H9 (cell line): Measurements from ENCODE around the gene SIGLEC7. TPM values are rescaled to one million over a fixed set of nuclear protein-coding genes. Genes with fewer than 3 reads are reported as not detected.

Source experiments
- DNase-seq: peaks from one replicate; pipeline ENCODE4 v3.0.0-alpha.2; 2017
- H2AFZ ChIP-seq: one replicate; pipeline ENCODE4 v1.6.1; 2013; ENCODE audit warnings: mild to moderate bottlenecking, low read length, control low read depth, moderate library complexity
- H2AK5ac ChIP-seq: 2 replicates; pipeline ENCODE4 v1.6.1; 2013; ENCODE audit warnings: low read length, control low read depth, mixed read lengths; ENCODE audit not compliant: insufficient read length
- H2BK120ac ChIP-seq: one replicate; pipeline ENCODE4 v1.6.1; 2013; ENCODE audit warnings: low read depth, mild to moderate bottlenecking, low read length, control low read depth, inconsistent platforms; ENCODE audit not compliant: poor library complexity, severe bottlenecking
- H2BK12ac ChIP-seq: 2 replicates; pipeline ENCODE4 v1.6.1; 2013; ENCODE audit warnings: low read length, control low read depth, mixed read lengths, low read depth; ENCODE audit not compliant: insufficient read length
- H2BK15ac ChIP-seq: 2 replicates; pipeline ENCODE4 v1.6.1; 2013; ENCODE audit warnings: low read depth, low read length, control low read depth
- H2BK20ac ChIP-seq: one replicate; pipeline ENCODE4 v1.6.1; 2013; ENCODE audit warnings: low read depth, mild to moderate bottlenecking, low read length, control low read depth, inconsistent platforms; ENCODE audit not compliant: poor library complexity, severe bottlenecking
- H2BK5ac ChIP-seq: 2 replicates; pipeline ENCODE4 v1.6.1; 2013; ENCODE audit warnings: low read length, control low read depth, mixed read lengths; ENCODE audit not compliant: insufficient read length
- H3K14ac ChIP-seq: 2 replicates; pipeline ENCODE4 v1.6.1; 2013; ENCODE audit warnings: low read length, control low read depth; ENCODE audit not compliant: insufficient read depth
- H3K18ac ChIP-seq: 2 replicates; pipeline ENCODE4 v1.6.1; 2013; ENCODE audit warnings: low read depth, mild to moderate bottlenecking, mixed read lengths, low read length, control low read depth; ENCODE audit not compliant: insufficient read length
- H3K23ac ChIP-seq: 2 replicates; pipeline ENCODE4 v1.6.1; 2013; ENCODE audit warnings: low read length, control low read depth, mixed read lengths, low read depth; ENCODE audit not compliant: insufficient read length
- H3K23me2 ChIP-seq: 2 replicates; pipeline ENCODE4 v1.6.1; 2013; ENCODE audit warnings: low read depth, mild to moderate bottlenecking, mixed read lengths, low read length, control low read depth; ENCODE audit not compliant: insufficient read length, poor library complexity, severe bottlenecking
- H3K27ac ChIP-seq: 2 replicates; pipeline ENCODE4 v1.5.1; 2013; ENCODE audit warnings: low read length, control low read depth, mixed read lengths, low read depth; ENCODE audit not compliant: insufficient read length
- H3K27me3 ChIP-seq: 2 replicates; pipeline ENCODE4 v1.6.1; 2013; ENCODE audit warnings: low read length, control low read depth, inconsistent platforms; ENCODE audit not compliant: insufficient read depth
- H3K4ac ChIP-seq: 2 replicates; pipeline ENCODE4 v1.6.1; 2013; ENCODE audit warnings: low read depth, mild to moderate bottlenecking, control low read depth, inconsistent platforms, low read length, moderate library complexity
- H3K4me1 ChIP-seq: 2 replicates; pipeline ENCODE4 v1.6.1; 2013; ENCODE audit warnings: low read length, control low read depth, inconsistent platforms; ENCODE audit not compliant: insufficient read depth
- H3K4me2 ChIP-seq: 2 replicates; pipeline ENCODE4 v1.6.1; 2013; ENCODE audit warnings: low read length, control low read depth, mixed read lengths; ENCODE audit not compliant: insufficient read length, insufficient read depth
- H3K56ac ChIP-seq: 2 replicates; pipeline ENCODE4 v1.6.1; 2013; ENCODE audit warnings: low read depth, mild to moderate bottlenecking, mixed read lengths, low read length, control low read depth; ENCODE audit not compliant: insufficient read length
- H3K79me1 ChIP-seq: 2 replicates; pipeline ENCODE4 v1.6.1; 2013; ENCODE audit warnings: low read depth, mild to moderate bottlenecking, moderate library complexity, low read length, control low read depth, inconsistent platforms; ENCODE audit not compliant: insufficient read depth, poor library complexity, severe bottlenecking
- H3K79me2 ChIP-seq: 2 replicates; pipeline ENCODE4 v1.6.1; 2013; ENCODE audit warnings: low read length, control low read depth, inconsistent platforms; ENCODE audit not compliant: insufficient read depth
- H3K9ac ChIP-seq: 2 replicates; pipeline ENCODE4 v1.6.1; 2013; ENCODE audit warnings: low read length, control low read depth, mixed read lengths; ENCODE audit not compliant: insufficient read length; ENCODE audit errors: extremely low read depth
- H3K9me3 ChIP-seq: one replicate; pipeline ENCODE4 v1.6.1; 2013; ENCODE audit warnings: low read depth, low read length, inconsistent platforms; ENCODE audit not compliant: control insufficient read depth
- H3T11ph ChIP-seq: one replicate; pipeline ENCODE4 v1.6.1; 2013; ENCODE audit warnings: mild to moderate bottlenecking, low read length, control low read depth, inconsistent platforms
- H4K20me1 ChIP-seq: one replicate; pipeline ENCODE4 v1.6.1; 2013; ENCODE audit not compliant: control insufficient read depth, insufficient read length, insufficient read depth
- H4K5ac ChIP-seq: 2 replicates; pipeline ENCODE4 v1.6.1; 2013; ENCODE audit warnings: low read depth, mild to moderate bottlenecking, mixed read lengths, low read length, control low read depth; ENCODE audit not compliant: insufficient read length
- H4K8ac ChIP-seq: replicated peaks from 2 replicates; pipeline ENCODE4 v1.6.1; 2013; ENCODE audit warnings: low read length, control low read depth, mixed read lengths, low read depth; ENCODE audit not compliant: insufficient read length
- H4K91ac ChIP-seq: 2 replicates; pipeline ENCODE4 v1.6.1; 2013; ENCODE audit warnings: low read depth, mild to moderate bottlenecking, moderate library complexity, mixed read lengths, low read length, control low read depth; ENCODE audit not compliant: insufficient read length
- H3K27ac Mint-ChIP-seq, 3 experiments: 2 replicates in 2 of 3; 3 replicates in 1 of 3; pipeline ENCODE4 v1.8.0; 2020 to 2021; ENCODE audit warnings: mixed read lengths in 3 of 3, mild to moderate bottlenecking in 1 of 3, moderate library complexity in 1 of 3
- H3K27me3 Mint-ChIP-seq: 2 replicates; pipeline ENCODE4 v1.8.0; 2021; ENCODE audit warnings: low read depth, mild to moderate bottlenecking, moderate library complexity, mixed read lengths
- H3K36me3 Mint-ChIP-seq, 3 experiments: 2 replicates in 2 of 3; 3 replicates in 1 of 3; pipeline ENCODE4 v1.8.0; 2020 to 2021; ENCODE audit warnings: low read depth in 3 of 3, mixed read lengths in 3 of 3; ENCODE audit not compliant: insufficient read depth in 1 of 3
- H3K4me1 Mint-ChIP-seq, 2 experiments: 2 replicates each; pipeline ENCODE4 v1.8.0; 2020; ENCODE audit warnings: mixed read lengths in 2 of 2
- H3K4me3 Mint-ChIP-seq, 2 experiments: 2 replicates in 1 of 2; 3 replicates in 1 of 2; pipeline ENCODE4 v1.8.0; 2020 to 2021; ENCODE audit warnings: mild to moderate bottlenecking in 2 of 2, mixed read lengths in 2 of 2, moderate library complexity in 1 of 2
- H3K9me3 Mint-ChIP-seq, 2 experiments: 2 replicates in 1 of 2; 3 replicates in 1 of 2; pipeline ENCODE4 v1.8.0; 2020; ENCODE audit warnings: mild to moderate bottlenecking in 2 of 2, mixed read lengths in 2 of 2, moderate library complexity in 1 of 2
- WGBS: extraction: QIAGEN DNeasy Blood & Tissue Kit; methylation state at CpG from one replicate; pipeline ENCODE4 v1.1.7; 2013; ENCODE audit warnings: missing lambda C conversion rate, low lambda C conversion rate, mixed read lengths; ENCODE audit not compliant: insufficient read length; ENCODE audit errors: extremely low coverage; 5-methylcytosine and 5-hydroxymethylcytosine counted together
- total RNA-seq: library from RNA; stranded (reverse); gene quantifications from 2 replicates; pipeline ENCODE4 v1.2.1, GENCODE V29; 2021
- TF ChIP-seq, protein P1 (sequence below): fragments of 200-600 bp; sonication (generic); conservative IDR thresholded peaks from 3 replicates; pipeline ENCODE4 v1.8.0; 2021; ENCODE audit warnings: antibody characterized with exemption, mild to moderate bottlenecking

The SIGLEC7 gene
- total RNA-seq, 1 experiment from 2014 or later: not detected

GRCh38 chr19:51103926-51104341 lies 38.2 kb upstream of the SIGLEC7 start:
- no peak overlapping the region for H3K18ac ChIP-seq
- H3K9ac ChIP-seq: no peak overlapping the region
- H2AK5ac ChIP-seq: no peak overlapping the region
- H3K79me1 ChIP-seq: no peaks in the 10 kb centered on the region
- no peaks in the 10 kb centered on the region for H3K9me3 ChIP-seq
- no peak overlapping the region for H2BK120ac ChIP-seq
- no peak overlapping the region for H2BK15ac ChIP-seq
- H3K4ac ChIP-seq: no peak overlapping the region
- no peak overlapping the region for H2AFZ ChIP-seq
- peaks cover 6% of the 10 kb centered on the region for H3K23me2 ChIP-seq
- H2BK20ac ChIP-seq: no peak overlapping the region
- peaks cover 2% of the 10 kb centered on the region; the same call in 1 of the 2 replicates for H3K27me3 Mint-ChIP-seq
- H3K27ac Mint-ChIP-seq: no peak overlapping the region
- no peak for DNase-seq
- no peak overlapping the region for H3K23ac ChIP-seq
- peaks cover 0 to 29% (median 6%) of the 10 kb centered on the region in 3 experiments; a peak in 4 of 7 replicates for H3K36me3 Mint-ChIP-seq
- no peak overlapping the region for H3K27ac ChIP-seq
- TF ChIP-seq, protein P1, sequence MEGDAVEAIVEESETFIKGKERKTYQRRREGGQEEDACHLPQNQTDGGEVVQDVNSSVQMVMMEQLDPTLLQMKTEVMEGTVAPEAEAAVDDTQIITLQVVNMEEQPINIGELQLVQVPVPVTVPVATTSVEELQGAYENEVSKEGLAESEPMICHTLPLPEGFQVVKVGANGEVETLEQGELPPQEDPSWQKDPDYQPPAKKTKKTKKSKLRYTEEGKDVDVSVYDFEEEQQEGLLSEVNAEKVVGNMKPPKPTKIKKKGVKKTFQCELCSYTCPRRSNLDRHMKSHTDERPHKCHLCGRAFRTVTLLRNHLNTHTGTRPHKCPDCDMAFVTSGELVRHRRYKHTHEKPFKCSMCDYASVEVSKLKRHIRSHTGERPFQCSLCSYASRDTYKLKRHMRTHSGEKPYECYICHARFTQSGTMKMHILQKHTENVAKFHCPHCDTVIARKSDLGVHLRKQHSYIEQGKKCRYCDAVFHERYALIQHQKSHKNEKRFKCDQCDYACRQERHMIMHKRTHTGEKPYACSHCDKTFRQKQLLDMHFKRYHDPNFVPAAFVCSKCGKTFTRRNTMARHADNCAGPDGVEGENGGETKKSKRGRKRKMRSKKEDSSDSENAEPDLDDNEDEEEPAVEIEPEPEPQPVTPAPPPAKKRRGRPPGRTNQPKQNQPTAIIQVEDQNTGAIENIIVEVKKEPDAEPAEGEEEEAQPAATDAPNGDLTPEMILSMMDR: no peak
- H3K27me3 ChIP-seq: no peaks in the 10 kb centered on the region
- H3K9me3 Mint-ChIP-seq: no peaks in the 10 kb centered on the region; a peak in 1 of 5 replicates
- H3K4me1 Mint-ChIP-seq: peaks cover 8 to 9% of the 10 kb centered on the region in 2 experiments
- H3K56ac ChIP-seq: no peak overlapping the region
- no peak overlapping the region for H3K14ac ChIP-seq
- no peak overlapping the region for H3K4me2 ChIP-seq
- H3K79me2 ChIP-seq: no peaks in the 10 kb centered on the region
- no peak overlapping the region for H2BK12ac ChIP-seq
- no peak overlapping the region for H3T11ph ChIP-seq
- H3K4me3 Mint-ChIP-seq: no peak overlapping the region; a peak in 1 of 5 replicates
- H4K8ac ChIP-seq: no peak overlapping the region
- H2BK5ac ChIP-seq: no peak overlapping the region
- no peaks in the 10 kb centered on the region for H4K20me1 ChIP-seq
- no peak overlapping the region for H4K91ac ChIP-seq
- no CpG with 5 or more reads among the region's 49 CpGs for WGBS
- H3K4me1 ChIP-seq: peaks cover 3% of the 10 kb centered on the region; the same call in 1 of the 2 replicates
- H4K5ac ChIP-seq: no peak overlapping the region
